ENCODE results near the gene COX5B. TPM values are rescaled to one million over a fixed set of nuclear protein-coding genes. Genes with fewer than 3 reads are reported as not detected.
A peak's percentile ranks its signal among the peaks of the same experiment; 100 is the strongest.

The COX5B gene
- total and polyA plus RNA-seq, 9 of the 15 experiments (the other 6 are each of a cell fraction or from before 2014, with no cell fraction given): 154 to 1,424 (median 487) TPM

GRCh38 chr2:97657986-97658690 lies 12.3 kb downstream of the COX5B start:
- Histone ChIP-seq H3K27ac (ENCODE audit: extremely low read depth, low read depth, low read length) (no peak overlapping the region), H3K9me3 (replicated peaks; ENCODE audit: control insufficient read depth, insufficient read depth, low read depth, low read length) (no peaks in the 10 kb centered on the region), H2AFZ (ENCODE audit: low read depth, low read length) (no peak overlapping the region), H3K9ac (ENCODE audit: insufficient read depth in 1 of 2, low read depth in 2 of 2, low read length in 2 of 2) (peak overlapping the region in 1 of 2 experiments; percentile 27; a peak in 1 of 4 replicates), H3K4me2 (ENCODE audit: insufficient read depth, low read length) (no peak overlapping the region), H3K4me3 (no peak overlapping the region), H3K4me1 (replicated peaks in 1 of 2; ENCODE audit: control insufficient read depth in 2 of 2, insufficient read depth in 2 of 2, low read length in 2 of 2) (peaks cover 15 to 60% of the 10 kb centered on the region in 2 experiments; a peak in 4 of 5 replicates), H3K79me2 (ENCODE audit: control insufficient read depth, insufficient read depth, low read length) (peaks cover 34% of the 10 kb centered on the region), H3K9me1 (ENCODE audit: control insufficient read depth, insufficient read depth, low read length) (peaks cover 5% of the 10 kb centered on the region), H3K27me3 (ENCODE audit: control insufficient read depth in 2 of 2, insufficient read depth in 2 of 2, low read length in 2 of 2) (no peaks in the 10 kb centered on the region), H4K20me1 (replicated peaks; ENCODE audit: control insufficient read depth, insufficient read depth, low read length) (no peaks in the 10 kb centered on the region; the same call in 1 of the 2 replicates), H3K36me3 (ENCODE audit: control insufficient read depth, insufficient read depth, low read length) (peaks cover 61% of the 10 kb centered on the region; the same call in 2 of the 3 replicates)
- no peak for DNase-seq (ENCODE audit: extremely low read depth in 1 of 4, low spot score in 3 of 4)
- no TSS peak for BruUV-seq (replicated peaks)
- no peak for FAIRE-seq
- ChIA-PET POLR2A (interaction anchor here (0.7 to 1.3 kb wide), 4 partner anchors 9 to 68 kb away, joined by 3 to 8 read pairs (median 5); partner anchors contain the start of gene COX5B), CTCF (ENCODE audit: low intra/inter-chr PET ratio) (no interaction called here)
- in situ Hi-C loops (cut with MboI): no loop called here
- no peak for ATAC-seq
- intact Hi-C loops (cut with micrococcal nuclease): no loop called here
- 92% methylated on average over 35 of the region's 37 CpGs for WGBS (ENCODE audit: insufficient coverage, low coverage, missing lambda C conversion rate)
- TF ChIP-seq POLR2G (IDR thresholded peaks at IDR 0.05; ENCODE audit: low read depth, low read length): peak; percentile 50; the same call in 1 of the 2 replicates
- no peak for TF ChIP-seq NFRKB (IDR thresholded peaks at IDR 0.05; ENCODE audit: low read depth)
- no peak for TF ChIP-seq SMAD3 (CRISPR knock-in tag; conservative IDR thresholded peaks at IDR 0.05)
- peak; percentile 54 for TF ChIP-seq RBFOX2 (IDR thresholded peaks at IDR 0.05; ENCODE audit: low read depth, low read length)
- no peak for TF ChIP-seq CUX1 (CRISPR knock-in tag; IDR thresholded peaks at IDR 0.05)
- no peak for TF ChIP-seq THRAP3 (IDR thresholded peaks at IDR 0.05; ENCODE audit: borderline replicate concordance)
- TF ChIP-seq JUND (IDR thresholded peaks at IDR 0.05; ENCODE audit: borderline replicate concordance, low read depth, low read length): no peak
- no peak for TF ChIP-seq JUND (tag; IDR thresholded peaks at IDR 0.05; ENCODE audit: borderline replicate concordance, low read depth, low read length)
- TF ChIP-seq POLR2A (conservative IDR thresholded peaks at IDR 0.05): peak; percentile 31; the same call in 1 of the 2 replicates
- no peak for TF ChIP-seq RFX7 (CRISPR knock-in tag; IDR thresholded peaks at IDR 0.05)
- TF ChIP-seq RBM14 (IDR thresholded peaks at IDR 0.05; ENCODE audit: borderline replicate concordance, insufficient read depth, low read depth, low read length): no peak
- TF ChIP-seq NR2C1 (IDR thresholded peaks at IDR 0.05): no peak
- TF ChIP-seq NR2C1 (tag; IDR thresholded peaks at IDR 0.05): no peak
- no peak for TF ChIP-seq ZNF707 (CRISPR knock-in tag; conservative IDR thresholded peaks at IDR 0.05)
- no peak for TF ChIP-seq CHD1 (IDR thresholded peaks at IDR 0.05; ENCODE audit: low read length)
- TF ChIP-seq, protein P1, sequence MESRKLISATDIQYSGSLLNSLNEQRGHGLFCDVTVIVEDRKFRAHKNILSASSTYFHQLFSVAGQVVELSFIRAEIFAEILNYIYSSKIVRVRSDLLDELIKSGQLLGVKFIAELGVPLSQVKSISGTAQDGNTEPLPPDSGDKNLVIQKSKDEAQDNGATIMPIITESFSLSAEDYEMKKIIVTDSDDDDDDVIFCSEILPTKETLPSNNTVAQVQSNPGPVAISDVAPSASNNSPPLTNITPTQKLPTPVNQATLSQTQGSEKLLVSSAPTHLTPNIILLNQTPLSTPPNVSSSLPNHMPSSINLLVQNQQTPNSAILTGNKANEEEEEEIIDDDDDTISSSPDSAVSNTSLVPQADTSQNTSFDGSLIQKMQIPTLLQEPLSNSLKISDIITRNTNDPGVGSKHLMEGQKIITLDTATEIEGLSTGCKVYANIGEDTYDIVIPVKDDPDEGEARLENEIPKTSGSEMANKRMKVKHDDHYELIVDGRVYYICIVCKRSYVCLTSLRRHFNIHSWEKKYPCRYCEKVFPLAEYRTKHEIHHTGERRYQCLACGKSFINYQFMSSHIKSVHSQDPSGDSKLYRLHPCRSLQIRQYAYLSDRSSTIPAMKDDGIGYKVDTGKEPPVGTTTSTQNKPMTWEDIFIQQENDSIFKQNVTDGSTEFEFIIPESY (CRISPR knock-in tag; IDR thresholded peaks at IDR 0.05): no peak; the same call in 1 of the 2 replicates

Measured in K562 (cell line).